Measurements from ENCODE around the gene IFRD2.
A peak's percentile ranks its signal among the peaks of the same experiment; 100 is the strongest.
"Not testable (repeated sequence)": the region's sequence is repeated elsewhere in the genome, so short reads cannot be mapped to it uniquely, and the experiment has no call there.

Gene IFRD2

DNA sequence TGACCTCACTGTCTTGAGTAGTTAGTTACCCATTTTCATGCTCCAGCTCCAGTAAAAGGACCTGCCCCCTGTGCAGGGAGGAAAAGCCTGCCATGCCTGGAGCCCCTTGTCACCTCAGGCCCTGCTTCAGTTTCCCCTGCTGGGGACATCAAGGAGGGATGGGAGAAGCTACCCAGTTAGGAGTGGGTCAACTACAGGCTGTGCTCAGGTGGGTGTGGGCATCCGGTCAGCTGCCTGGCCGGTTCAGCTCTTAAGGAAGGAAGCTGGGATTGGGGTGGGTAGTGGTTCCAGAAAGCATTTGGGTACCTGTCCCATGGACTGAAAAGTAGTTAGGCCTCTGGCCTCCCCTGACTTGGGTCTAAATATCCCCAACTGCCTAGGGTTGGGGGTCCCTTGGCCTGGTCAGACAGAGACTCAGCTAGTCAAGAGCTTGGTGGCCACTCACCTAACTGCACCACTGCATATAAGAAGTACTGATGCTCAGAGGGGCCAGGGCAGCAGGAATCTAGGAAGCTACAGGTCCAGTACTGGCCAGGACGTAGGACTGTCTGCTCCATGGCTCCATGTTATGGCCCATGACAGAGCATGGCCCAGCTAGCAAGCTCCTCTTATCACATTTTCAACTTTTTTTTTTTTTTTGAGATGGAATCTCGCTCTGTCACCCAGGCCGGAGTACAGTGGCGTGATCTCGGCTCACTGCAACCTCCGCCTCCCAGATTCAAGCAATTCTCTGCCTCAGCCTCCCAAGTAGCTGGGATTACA, 12.8 kb downstream of the IFRD2 start:
- DNase-seq = no peak

DNA sequence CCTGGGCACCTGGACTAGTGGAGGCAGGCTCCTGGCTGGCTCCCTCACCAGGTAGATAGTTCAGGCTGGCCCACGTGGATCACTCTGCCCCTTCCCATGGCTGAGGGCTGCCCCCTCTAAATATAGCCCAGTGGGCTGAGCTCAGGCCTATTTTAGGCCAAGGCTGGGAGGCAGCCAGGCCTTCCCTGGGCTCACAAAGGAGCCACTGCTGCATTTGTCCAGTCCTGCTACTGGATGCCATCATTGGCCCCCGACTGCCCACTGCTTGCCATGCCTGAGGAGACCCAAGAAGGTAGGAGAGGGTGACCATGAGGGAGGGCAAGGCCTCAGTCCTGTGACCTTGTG, 13.4 kb downstream of the IFRD2 start, which contains the start of gene LSMEM2:
Gene LSMEM2 (plus strand): TSS at position 208 of the 345 bp plus-strand sequence. CDS start 27 bp downstream, at position 235.
- DNase-seq = no peak

DNA sequence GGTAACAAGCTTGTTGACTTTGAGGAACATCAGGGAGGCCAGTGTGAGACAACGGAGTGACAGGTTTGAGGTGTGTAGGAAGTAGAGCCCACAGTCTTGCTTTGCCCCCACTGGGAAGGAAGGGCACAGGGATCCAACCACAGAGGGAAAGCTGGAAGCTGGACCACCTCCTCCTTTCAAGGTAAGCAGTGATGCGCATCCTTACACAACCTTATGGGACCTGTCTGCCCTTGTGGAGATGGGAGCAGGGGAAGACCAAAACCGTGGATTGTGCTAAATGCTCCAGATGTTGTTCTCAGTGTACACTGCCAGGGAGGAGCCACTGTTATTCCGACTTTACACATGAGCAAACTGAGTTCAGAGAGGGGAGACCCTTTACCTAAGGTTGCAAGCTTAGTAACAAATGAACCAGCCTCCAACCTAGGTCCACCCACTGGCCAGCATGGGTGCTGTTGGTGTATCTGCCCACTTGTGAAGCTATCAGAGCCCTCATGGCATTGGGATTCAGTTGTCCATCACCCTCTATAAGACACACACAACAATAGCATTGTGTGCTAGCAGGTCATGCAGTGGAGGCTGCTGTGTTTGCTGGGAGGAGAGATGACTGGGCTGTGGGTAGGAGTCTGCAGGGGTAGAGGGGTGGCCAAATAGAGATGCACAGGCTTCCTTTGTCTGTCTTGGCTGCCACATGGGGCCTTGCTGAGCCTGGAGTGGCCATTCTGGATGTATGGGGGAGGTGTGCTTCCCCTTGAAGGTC, 13.9 kb downstream of the IFRD2 start:
- DNase-seq = no peak

DNA sequence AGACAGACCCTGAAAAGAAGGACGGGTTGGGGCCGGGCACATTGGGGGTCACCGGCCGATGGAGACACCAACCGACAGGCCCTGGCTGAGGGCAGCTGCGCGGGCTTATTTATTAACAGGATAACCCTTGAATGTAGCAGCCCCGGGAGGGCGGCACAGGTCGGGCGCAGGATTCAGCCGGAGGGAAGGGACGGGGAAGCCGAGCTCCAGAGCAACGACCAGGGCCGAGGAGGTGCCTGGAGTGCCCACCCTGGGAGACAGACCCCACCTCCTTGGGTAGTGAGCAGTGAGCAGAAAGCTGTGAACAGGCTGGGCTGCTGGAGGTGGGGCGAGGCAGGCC, 15.5 kb downstream of the IFRD2 start:
- DNase-seq = no peak

DNA sequence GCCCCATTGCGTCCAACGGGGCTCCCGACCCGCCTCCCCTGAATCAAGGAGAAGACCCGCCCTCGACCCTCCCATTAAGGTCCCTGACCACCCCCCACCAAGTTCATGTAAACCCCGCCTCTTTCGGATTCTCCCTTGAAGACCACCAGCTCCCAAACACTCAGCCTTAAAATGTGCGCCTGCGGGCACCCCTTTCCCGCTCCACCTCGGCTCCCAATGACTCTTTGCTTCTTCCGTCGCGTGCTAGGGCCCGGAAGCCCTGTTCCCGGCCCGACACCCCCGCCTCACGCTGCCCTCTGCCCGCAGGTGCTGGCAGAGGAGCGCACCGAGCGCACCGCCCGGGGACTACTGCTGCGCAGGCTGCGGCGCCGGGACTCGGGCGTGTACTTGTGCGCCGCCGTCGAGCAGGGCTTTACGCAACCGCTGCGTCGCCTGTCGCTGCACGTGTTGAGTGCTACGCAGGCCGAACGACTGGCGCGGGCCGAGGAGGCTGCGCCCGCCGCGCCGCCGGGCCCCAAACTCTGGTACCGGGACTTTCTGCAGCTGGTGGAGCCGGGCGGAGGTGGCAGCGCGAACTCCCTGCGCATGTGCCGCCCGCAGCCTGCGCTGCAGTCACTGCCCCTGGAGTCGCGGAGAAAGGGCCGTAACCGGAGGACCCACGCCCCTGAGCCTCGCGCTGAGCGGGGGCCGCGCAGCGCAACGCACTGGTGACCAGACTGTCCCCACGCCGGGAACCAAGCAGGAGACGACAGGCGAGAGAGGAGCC, 16.1 kb downstream of the IFRD2 start:
- DNase-seq = no peak

DNA sequence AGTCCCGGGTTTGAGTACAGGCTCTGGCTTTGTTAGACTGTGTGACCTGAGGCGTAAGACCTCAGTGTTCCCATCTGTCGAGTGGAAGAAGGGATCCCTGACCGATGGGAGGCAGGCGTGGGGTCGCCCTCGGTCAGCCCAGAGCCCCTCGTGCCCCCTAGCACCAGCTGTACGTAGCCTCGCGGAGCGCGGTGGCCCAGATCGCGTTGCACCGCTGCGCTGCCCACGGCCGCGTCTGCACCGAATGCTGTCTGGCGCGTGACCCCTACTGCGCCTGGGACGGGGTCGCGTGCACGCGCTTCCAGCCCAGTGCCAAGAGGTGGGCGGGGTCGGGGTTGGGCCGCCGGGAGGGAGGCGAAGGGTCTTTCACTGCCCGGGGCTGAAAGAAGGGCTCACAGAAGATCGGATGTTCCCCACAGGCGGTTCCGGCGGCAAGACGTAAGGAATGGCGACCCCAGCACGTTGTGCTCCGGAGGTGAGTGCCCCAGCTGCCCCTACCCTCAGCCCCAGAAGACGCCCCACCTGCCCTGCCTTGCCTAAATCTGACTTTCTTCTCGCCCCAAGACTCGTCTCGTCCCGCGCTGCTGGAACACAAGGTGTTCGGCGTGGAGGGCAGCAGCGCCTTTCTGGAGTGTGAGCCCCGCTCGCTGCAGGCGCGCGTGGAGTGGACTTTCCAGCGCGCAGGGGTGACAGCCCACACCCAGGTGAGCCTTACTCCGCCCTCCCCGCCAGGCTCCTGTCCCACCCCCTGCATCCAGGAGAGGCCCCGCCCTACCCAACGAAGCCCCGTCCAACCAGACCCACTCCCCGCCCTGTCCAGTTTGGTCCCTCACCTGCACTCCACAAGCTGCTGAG, 16.9 kb downstream of the IFRD2 start:
- no peak for DNase-seq

DNA sequence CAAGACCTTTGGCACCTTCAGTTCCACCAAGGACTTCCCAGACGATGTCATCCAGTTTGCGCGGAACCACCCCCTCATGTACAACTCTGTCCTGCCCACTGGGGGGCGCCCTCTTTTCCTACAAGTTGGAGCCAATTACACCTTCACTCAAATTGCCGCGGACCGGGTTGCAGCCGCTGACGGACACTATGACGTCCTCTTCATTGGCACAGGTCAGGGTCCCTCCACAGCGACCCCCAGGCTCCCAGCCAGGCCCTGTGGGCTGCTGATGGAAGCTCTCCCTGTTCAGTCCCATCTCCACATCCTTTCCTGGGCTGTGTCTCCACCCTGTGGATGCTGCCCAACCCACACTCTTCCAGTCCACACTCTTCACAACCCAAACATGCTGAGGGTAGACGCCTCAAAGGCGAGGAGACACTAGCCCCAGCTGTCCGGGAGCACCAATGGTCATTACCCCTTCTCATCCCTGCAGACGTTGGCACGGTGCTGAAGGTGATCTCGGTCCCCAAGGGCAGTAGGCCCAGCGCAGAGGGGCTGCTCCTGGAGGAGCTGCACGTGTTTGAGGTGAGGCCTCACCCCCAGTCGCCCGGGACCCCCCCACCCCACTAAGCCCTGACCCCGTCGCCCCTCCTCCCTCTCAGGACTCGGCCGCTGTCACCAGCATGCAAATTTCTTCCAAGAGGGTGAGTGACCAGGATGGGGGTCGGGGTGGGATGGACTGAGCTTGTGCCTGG, 17.7 kb downstream of the IFRD2 start:
- peak; percentile 33 to 56 for DNase-seq

DNA sequence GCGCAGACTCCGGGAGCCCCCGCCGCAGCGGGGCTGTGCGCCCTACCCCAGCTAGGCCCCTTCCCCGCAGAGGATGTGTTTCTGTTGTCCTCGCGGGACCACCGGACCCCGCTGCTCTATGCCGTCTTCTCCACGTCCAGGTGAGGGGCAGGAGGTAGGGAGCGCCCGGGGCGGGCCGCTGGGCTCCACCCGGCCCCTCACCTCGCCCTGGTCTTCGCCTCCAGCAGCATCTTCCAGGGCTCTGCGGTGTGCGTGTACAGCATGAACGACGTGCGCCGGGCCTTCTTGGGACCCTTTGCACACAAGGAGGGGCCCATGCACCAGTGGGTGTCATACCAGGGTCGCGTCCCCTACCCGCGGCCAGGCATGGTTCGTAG, 18.6 kb downstream of the IFRD2 start:
- DNase-seq = no peak

DNA sequence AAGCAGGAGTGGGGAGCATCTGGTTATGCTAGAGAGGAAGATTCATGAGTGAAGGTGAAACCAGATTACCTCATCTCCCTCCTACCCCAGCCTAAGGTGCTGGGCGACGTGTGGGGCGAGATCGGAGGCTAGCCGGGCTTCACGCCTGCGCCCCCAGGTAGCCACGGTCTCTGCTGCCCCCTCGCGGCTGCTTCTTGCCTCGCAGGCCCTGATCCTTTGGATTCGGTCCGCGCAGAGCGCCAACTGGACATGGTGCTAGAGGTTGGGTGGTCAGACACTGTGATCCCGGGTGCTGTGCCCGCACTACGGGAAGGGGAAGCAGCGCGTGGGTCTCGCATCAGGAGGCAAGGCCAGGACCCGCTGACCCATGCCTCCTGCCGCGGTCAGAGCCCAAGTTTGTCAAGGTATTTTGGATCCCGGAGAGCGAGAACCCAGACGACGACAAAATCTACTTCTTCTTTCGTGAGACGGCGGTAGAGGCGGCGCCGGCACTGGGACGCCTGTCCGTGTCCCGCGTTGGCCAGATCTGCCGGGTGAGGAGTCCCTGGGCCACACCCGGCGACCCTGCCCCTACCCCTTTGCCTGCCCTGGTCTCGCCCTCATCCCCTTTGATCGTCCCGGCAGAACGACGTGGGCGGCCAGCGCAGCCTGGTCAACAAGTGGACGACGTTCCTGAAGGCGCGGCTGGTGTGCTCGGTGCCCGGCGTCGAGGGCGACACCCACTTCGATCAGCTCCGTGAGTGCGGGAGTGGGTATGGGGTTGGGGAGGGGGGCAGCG, 19.1 kb downstream of the IFRD2 start:
- DNase-seq = peak; percentile 37 to 69

DNA sequence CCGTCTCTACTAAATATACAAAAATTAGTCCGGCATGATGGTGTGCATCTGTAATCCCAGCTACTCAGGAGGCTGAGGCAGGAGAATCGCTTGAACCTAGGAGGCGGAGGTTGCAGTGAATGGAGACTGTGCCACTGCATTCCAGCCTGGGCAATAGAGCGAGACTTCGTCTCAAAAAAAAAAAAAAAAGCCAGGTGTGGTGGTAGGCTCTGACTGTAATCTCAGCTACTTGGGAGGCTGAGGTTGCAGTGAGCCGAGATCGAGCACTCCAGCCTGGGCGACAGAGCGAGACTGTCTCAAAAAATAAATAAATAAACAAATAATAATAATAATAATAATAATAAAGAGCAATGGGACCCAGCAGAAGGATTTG, 19.7 kb downstream of the IFRD2 start:
- not testable (repeated sequence) for DNase-seq

DNA sequence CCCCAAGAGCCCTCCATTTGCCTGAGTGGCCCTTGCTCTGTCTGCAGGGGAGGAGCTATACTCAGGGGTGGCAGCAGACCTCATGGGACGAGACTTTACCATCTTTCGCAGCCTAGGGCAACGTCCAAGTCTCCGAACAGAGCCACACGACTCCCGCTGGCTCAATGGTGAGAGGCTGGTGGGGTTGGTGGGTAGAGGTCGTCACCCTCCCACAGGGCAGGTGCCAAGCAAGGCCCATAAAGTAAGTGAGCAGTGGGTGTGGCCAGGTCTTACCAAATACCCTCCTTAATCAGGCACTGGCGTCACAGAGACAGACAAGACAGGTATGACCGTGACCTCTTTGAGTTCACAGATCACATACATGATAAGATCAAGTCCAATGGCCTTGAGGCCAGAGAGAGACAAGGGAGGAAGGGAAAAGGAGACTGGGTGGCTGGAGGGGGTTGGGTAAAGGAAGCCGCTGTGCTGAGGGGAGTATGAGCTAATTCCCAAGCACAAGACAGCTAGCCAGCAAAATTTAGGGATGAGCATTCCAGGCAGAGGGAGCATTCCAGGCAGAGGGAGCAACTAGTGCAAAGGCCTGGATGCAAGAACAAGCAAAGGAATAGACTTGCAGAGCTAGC, 20.8 kb downstream of the IFRD2 start:
- no peak for DNase-seq

DNA sequence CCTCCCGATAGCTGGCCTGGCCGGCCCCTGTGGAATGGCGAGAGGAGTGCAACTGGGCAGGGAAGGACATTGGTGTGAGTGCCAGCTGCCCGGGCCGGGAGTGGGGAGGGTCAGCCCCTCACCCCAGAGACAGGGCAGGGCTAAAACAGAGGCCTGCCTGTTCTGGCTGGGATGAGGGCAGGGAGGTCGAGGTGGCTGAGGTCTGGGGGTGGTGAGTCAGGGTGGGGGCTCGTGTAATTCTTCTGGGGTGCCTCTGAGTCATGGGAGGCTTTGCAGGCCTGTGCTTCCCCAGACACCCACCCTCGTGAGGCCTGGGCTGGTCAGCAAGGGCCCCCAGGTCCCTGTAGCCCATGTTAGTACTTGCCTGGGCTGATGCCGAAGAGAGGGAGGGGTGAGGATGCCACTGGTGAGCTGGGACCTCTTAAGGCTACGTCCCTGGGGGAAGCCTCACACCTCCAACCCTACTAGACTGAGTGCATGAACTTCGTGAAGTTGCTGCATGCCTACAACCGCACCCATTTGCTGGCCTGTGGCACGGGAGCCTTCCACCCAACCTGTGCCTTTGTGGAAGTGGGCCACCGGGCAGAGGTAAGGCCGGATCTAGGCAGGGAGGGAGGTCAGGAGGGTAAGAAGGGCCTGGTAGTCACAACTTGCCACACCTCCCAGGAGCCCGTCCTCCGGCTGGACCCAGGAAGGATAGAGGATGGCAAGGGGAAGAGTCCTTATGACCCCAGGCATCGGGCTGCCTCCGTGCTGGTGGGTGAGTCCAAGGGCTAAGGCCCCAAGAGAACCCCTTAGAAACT, 21.6 kb downstream of the IFRD2 start:
- DNase-seq = no peak

DNA sequence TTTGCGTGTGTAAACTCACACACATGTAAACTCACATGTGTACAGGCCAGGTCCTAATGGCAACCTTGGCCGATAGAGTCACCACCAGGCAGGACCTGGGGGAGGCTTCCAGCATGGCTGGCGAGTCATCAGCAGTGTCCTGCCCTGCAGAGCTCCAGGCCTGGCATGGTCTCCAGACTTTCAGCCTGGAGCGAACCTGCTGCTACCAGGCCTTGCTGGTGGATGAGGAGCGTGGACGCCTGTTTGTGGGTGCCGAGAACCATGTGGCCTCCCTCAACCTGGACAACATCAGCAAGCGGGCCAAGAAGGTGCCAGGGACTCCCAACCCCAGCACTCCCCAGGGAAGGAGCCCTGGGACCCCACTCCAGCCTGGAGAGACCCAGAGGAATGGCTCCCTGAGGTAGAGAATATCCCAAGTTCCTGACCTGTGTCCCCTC, 22.2 kb downstream of the IFRD2 start:
- no peak for DNase-seq

DNA sequence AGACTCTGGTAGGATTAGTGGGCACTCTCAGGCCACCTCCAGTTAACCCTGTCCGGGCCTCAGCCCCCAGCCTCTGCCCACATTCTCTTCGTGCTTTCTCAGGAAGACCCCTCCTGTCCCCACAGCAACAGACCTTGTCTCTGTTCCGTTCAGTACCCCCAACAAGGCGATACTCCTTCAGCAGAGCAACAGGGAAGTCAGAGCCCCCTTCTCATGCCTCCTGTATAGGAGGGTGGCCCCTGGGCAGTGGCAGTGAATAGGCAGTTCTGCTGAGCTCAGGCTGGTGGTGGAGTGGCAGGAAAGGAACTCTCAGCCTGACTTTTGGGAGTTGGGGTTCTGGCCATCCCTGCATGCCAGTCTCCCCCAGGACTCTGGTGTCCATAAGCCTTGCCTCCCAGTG, 22.8 kb downstream of the IFRD2 start:
- no peak for DNase-seq

DNA sequence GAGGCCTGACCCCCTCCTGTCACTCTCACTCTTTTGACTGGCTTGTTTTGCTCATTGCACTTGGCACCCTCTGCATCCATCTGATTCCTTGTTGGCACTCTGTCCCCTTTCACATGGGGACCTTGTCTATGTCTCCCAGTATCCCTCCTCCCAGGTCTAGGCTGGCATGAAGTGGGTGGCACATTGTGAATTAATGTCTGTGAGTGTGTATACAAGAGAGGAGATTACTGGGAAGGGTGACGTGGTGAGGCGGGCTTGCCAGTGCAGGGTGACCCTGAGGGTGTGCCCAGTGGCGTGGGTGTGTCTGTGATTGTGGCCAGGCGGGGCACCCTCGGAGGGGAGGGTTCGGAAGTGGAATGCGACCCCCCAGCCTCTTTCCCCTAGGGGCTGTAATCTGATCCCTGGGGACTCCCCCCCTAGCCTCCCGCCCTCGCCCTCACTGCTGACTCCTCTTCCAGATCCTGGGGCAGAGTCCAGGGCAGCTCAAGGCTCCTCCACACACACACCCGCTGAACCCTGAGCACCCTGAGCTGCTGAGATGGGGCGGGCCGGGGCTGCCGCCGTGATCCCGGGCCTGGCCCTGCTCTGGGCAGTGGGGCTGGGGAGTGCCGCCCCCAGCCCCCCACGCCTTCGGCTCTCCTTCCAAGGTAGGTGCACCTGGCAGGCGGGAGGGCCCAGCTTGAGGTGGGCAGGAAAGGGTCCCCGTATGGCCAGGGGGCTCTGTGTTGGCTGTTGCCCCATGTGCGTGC, 23.4 kb downstream of the IFRD2 start, which contains the start of gene SEMA3B:
Gene SEMA3B (plus strand): TSS at position 445 of the 749 bp plus-strand sequence. CDS start 94 bp downstream, at position 539.
- DNase-seq = no peak

DNA sequence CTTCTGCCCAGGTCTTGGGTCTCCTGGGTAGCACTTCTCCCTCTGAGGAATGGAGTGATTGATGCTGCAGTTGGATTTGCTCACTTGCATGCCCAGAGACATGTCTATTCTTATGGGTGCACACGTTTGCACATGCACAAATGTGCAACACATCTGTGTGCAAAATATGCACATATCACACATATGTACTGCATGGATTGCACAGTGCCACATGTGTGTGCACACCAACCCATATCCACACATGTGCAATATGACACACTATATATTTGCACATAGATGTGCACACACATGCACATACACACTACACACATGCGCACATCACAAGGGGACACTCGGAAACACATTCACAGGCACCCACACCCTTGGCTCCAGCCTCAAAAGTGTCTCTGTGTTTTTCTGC, 24.0 kb downstream of the IFRD2 start:
- DNase-seq = no peak

DNA sequence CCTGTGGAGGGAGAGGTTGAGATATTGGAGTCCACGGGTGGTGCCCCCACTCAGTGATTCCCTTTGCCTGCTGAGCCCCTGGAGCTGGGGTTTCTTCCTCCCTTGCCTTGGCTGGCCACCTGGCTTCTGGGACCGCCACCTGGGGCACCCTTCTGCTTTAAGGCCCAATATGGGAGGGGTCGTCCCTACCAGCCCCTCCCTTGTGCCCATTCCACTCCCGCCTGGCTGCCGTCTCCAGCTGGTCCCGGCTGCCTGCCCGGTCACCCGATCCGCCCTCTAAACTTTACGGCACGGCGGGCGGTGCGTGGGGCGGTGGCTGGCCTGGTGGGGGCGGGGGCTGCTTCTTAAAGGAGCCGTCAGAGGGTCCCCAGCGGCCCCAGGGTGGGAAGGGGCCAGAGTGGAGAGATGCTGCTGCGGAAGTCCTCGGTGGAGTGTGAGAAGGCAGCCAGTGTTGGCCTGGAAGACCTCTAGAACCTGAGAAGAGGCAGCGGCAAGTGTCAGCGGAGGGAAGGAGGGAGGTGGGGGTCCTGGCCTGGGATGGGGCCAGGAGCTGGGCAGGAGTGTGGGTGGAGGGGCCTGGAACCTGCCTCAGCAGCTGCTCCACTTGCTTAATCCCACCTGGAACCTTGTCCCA, 24.8 kb downstream of the IFRD2 start:
- DNase-seq = peak; percentile 31 to 61

DNA sequence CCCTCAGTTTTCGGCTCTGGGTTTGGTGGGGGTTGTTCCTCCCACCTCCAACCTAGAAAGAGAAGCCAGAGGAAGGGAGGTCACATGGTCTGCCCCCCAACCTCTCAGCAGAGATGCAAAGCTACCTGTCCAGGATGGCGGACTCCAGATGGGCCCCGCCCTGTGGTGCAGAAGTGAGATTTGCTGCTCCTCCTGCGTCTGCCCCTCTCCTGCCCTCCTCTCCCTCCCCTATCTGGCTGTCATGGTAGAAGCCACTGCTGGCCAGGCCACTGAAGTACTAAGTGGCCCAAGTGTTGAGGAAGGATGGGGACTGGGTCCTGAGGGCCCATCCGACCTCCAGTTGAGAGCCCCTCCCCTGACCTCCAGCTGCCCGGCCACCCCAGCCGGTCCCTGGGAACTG, 25.4 kb downstream of the IFRD2 start:
- DNase-seq = no peak

DNA sequence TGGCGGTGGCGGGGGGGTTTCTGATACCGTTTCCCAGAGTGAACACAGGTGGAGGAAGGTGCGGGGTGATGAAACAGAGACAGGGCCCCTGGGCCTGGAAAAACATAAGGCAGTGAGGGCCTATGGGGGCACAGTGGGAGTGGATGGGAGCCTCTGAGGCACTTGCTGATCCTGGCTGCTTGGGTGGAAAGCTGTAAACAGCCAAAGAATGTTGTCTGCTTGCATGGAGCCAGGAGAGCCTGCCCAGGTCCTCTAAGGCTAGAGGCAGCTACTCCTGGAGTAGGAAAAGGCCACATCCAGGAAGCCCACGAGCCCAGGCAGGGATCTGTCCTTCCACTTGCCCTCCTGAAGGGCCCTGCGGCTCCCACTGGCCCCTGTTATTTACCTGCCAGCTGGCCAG, 26.2 kb downstream of the IFRD2 start:
- no peak for DNase-seq
